ENCODE measurements around the gene BRICD5. TPM values are rescaled to one million over a fixed set of nuclear protein-coding genes. Genes with fewer than 3 reads are reported as not detected.

Gene BRICD5
- total RNA-seq, 1 donor from 2014 or later, result 10.1 TPM

GRCh38 chr16:2196981-2197511, 13.6 kb downstream of the BRICD5 start:
- no peak for DNase-seq (ENCODE audit: low read depth)
- no peak overlapping the region for H3K4me3 ChIP-seq (ENCODE audit: low read depth, low read length)
- no peak for TF ChIP-seq CTCF (conservative IDR thresholded peaks at IDR 0.05; ENCODE audit: low read depth, low read length)

- no peak for TF ChIP-seq CTCF (conservative IDR thresholded peaks at IDR 0.05; ENCODE audit: low read depth, low read length)
- peak within 1 kb of the TSS; percentile 16 for H3K4me3 ChIP-seq (ENCODE audit: low read depth, low read length)
- DNase-seq (ENCODE audit: low read depth), result no peak
Measured at GRCh38 chr16:2196162-2196980, 14.3 kb downstream of the BRICD5 start, which contains the start of gene CASKIN1. TSS of gene CASKIN1 (minus strand) at chr16:2196605. CDS start at chr16:2196432, 173 bp downstream.

GRCh38 chr16:2195322-2196161, 15.1 kb downstream of the BRICD5 start:
- peak overlapping the region; percentile 14 for H3K4me3 ChIP-seq (ENCODE audit: low read depth, low read length)
- DNase-seq (ENCODE audit: low read depth), result no peak
- TF ChIP-seq CTCF (conservative IDR thresholded peaks at IDR 0.05; ENCODE audit: low read depth, low read length), result no peak

GRCh38 chr16:2194852-2195321, 15.8 kb downstream of the BRICD5 start:
- peak; percentile 62 for TF ChIP-seq CTCF (conservative IDR thresholded peaks at IDR 0.05; ENCODE audit: low read depth, low read length)
- H3K4me3 ChIP-seq (ENCODE audit: low read depth, low read length), result no peak overlapping the region
- no peak for DNase-seq (ENCODE audit: low read depth)

- DNase-seq (ENCODE audit: low read depth), result no peak
Measured at GRCh38 chr16:2194166-2194834, 16.4 kb downstream of the BRICD5 start.

More at GRCh38 chr16:2194166-2194834, 16.4 kb downstream of the BRICD5 start:
- TF ChIP-seq CTCF (conservative IDR thresholded peaks at IDR 0.05; ENCODE audit: low read depth, low read length), result no peak
- no peak overlapping the region for H3K4me3 ChIP-seq (ENCODE audit: low read depth, low read length)

Data from epithelial cell of proximal tubule (primary cell).